ENCODE data around the gene LIPM.

DNA sequence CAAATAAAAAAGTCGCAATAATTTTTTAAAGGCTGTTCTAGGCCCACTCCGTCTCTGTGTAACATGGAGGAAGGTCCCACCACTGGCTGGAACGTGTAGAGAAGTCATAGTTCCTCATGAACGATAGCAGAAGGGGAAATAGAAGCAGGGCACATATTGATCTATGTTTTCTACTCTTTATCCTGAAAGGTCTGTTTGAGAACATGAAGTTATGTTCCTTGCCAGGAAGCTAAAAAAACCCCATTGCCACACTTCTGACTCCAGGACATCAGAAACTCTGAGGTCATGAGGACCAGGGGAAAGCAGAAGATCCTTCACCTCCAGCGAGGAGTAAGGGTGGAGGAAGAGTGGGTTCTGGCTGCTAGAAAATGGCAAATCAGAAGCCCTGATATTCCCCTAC lies 38.4 kb downstream of the LIPM start:
- TF ChIP-seq, protein P1, sequence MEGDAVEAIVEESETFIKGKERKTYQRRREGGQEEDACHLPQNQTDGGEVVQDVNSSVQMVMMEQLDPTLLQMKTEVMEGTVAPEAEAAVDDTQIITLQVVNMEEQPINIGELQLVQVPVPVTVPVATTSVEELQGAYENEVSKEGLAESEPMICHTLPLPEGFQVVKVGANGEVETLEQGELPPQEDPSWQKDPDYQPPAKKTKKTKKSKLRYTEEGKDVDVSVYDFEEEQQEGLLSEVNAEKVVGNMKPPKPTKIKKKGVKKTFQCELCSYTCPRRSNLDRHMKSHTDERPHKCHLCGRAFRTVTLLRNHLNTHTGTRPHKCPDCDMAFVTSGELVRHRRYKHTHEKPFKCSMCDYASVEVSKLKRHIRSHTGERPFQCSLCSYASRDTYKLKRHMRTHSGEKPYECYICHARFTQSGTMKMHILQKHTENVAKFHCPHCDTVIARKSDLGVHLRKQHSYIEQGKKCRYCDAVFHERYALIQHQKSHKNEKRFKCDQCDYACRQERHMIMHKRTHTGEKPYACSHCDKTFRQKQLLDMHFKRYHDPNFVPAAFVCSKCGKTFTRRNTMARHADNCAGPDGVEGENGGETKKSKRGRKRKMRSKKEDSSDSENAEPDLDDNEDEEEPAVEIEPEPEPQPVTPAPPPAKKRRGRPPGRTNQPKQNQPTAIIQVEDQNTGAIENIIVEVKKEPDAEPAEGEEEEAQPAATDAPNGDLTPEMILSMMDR (conservative IDR thresholded peaks at IDR 0.05; ENCODE audit: low read length), result no peak
- no peak for TF ChIP-seq EZH2phosphoT487 (IDR thresholded peaks at IDR 0.05; ENCODE audit: borderline replicate concordance)
